Breast epithelium (tissue), 3 donors: Measurements from ENCODE around the gene BNIP1.

Experiments
- CTCF ChIP-seq, 3 donors: fragments of 450-650 bp; IDR thresholded peaks; one replicate each; pipeline ENCODE4 v1.5.1; 2016 to 2017; ENCODE audit warnings: antibody characterized with exemption in 3 of 3, mild to moderate bottlenecking in 3 of 3, moderate library complexity in 3 of 3
- POLR2A ChIP-seq: fragments of 450-650 bp; IDR thresholded peaks from one replicate; pipeline ENCODE4 v1.6.1; 2016; ENCODE audit warnings: antibody characterized with exemption, mild to moderate bottlenecking, moderate library complexity
- POLR2AphosphoS5 ChIP-seq, 3 donors: sonication (generic); formaldehyde crosslinking; IDR thresholded peaks; one replicate each; pipeline ENCODE4 v1.6.1; 2017; ENCODE audit warnings: antibody characterized with exemption in 3 of 3

- TF ChIP-seq POLR2AphosphoS5 (IDR thresholded peaks at IDR 0.05) (no peak), CTCF (IDR thresholded peaks at IDR 0.05) (no peak), POLR2A (no peak)
Measured at GRCh38 chr5:173108914-173109313, 35.4 kb upstream of the BNIP1 start.
